Endothelial cell of umbilical vein (primary cell): ENCODE results near the gene YPEL1. TPM values are rescaled to one million over a fixed set of nuclear protein-coding genes. Genes with fewer than 3 reads are reported as not detected.

Source experiments
- BruUV-seq: library from RNA; stranded (reverse); fragments of 400-500 nt; replicated peaks from 2 replicates; lab custom pipeline; 2021; lab: Mats Ljungman, UMichigan
- CTCF ChIA-PET: fragments of 300-600, 350-600 bp; sonication (Branson Sonifier 250); formaldehyde crosslinking; loops from one replicate; lab custom pipeline; 2021; ENCODE audit warnings: antibody characterized with exemption, inconsistent platforms; lab: Charles Lee
- POLR2A ChIA-PET: fragments of 300-600, 350-600 bp; sonication (Branson Sonifier 250); formaldehyde crosslinking; loops from one replicate; lab custom pipeline; 2021; ENCODE audit warnings: antibody characterized with exemption, inconsistent platforms; lab: Charles Lee
- DNase-seq: peaks from one replicate; pipeline ENCODE4 v3.0.0-alpha.2; 2011; ENCODE audit warnings: low read depth, low spot score
- FAIRE-seq: peaks from 2 replicates; lab custom pipeline; 2011; peaks lifted over from hg19 to GRCh38; lab: Jason Lieb, UNC
- H2AFZ ChIP-seq: 2 replicates; pipeline ENCODE4 v1.6.0; 2012; ENCODE audit warnings: low read depth, low read length, control low read depth, inconsistent platforms
- H3K27ac ChIP-seq: 2 replicates; pipeline ENCODE4 v1.5.1; 2011; ENCODE audit warnings: low read depth, mild to moderate bottlenecking, control low read depth, low read length, moderate library complexity; ENCODE audit not compliant: insufficient read depth
- H3K27me3 ChIP-seq, 2 experiments: 2 replicates each; pipeline versions ENCODE4 v1.6.0 to v1.6.1; 2011; ENCODE audit warnings: low read length in 2 of 2, mixed read lengths in 1 of 2; ENCODE audit not compliant: control insufficient read depth in 2 of 2, insufficient read depth in 2 of 2
- H3K36me3 ChIP-seq, 2 experiments: 2 replicates in 1 of 2; 3 replicates in 1 of 2; pipeline ENCODE4 v1.5.1; 2011; ENCODE audit warnings: low read length in 2 of 2, mild to moderate bottlenecking in 1 of 2, moderate library complexity in 1 of 2; ENCODE audit not compliant: control insufficient read depth in 2 of 2, insufficient read depth in 2 of 2; ENCODE audit errors: extremely low read depth in 1 of 2
- H3K4me1 ChIP-seq: 3 replicates; pipeline ENCODE4 v1.5.1; 2011; ENCODE audit warnings: mild to moderate bottlenecking, low read length; ENCODE audit not compliant: control insufficient read depth, insufficient read depth; ENCODE audit errors: extremely low read depth
- H3K4me2 ChIP-seq: 2 replicates; pipeline ENCODE4 v1.6.1; 2011; ENCODE audit warnings: low read length, control low read depth, mixed read lengths; ENCODE audit not compliant: insufficient read depth
- H3K4me3 ChIP-seq, 3 experiments: fragments of 200-600 bp in 1 of 3; sonication (generic), shearing (Covaris generic) in 1 of 3; replicated peaks in 1 of 3; 2 replicates each; pipeline ENCODE4 v1.5.1; 2011 to 2016; ENCODE audit warnings: control low read depth in 3 of 3, low read length in 3 of 3, mild to moderate bottlenecking in 2 of 3, inconsistent platforms in 1 of 3, low read depth in 1 of 3, moderate library complexity in 1 of 3; ENCODE audit not compliant: insufficient read depth in 1 of 3
- H3K79me2 ChIP-seq: 2 replicates; pipeline ENCODE4 v1.6.0; 2012; ENCODE audit warnings: low read length, inconsistent platforms; ENCODE audit not compliant: control insufficient read depth, insufficient read depth
- H3K9ac ChIP-seq: replicated peaks from 2 replicates; pipeline ENCODE3; 2011; ENCODE audit warnings: low read length, control low read depth; ENCODE audit not compliant: insufficient read depth; ENCODE audit errors: extremely low read depth
- H3K9me1 ChIP-seq: replicated peaks from 3 replicates; pipeline ENCODE4 v1.6.0; 2011; ENCODE audit warnings: mild to moderate bottlenecking, low read length; ENCODE audit not compliant: control insufficient read depth, insufficient read depth; ENCODE audit errors: extremely low read depth
- H3K9me3 ChIP-seq: replicated peaks from 2 replicates; pipeline ENCODE4 v1.5.1; 2012; ENCODE audit warnings: low read length, inconsistent platforms; ENCODE audit not compliant: control insufficient read depth, insufficient read depth
- H4K20me1 ChIP-seq: replicated peaks from 2 replicates; pipeline ENCODE3; 2011; ENCODE audit warnings: mild to moderate bottlenecking, low read length; ENCODE audit not compliant: control insufficient read depth, insufficient read depth; ENCODE audit errors: extremely low read depth
- CTCF ChIP-seq, 2 donors: IDR thresholded peaks; 1 replicate in 1 of 2; 2 replicates in 1 of 2; pipeline ENCODE4 v1.5.1; 2011; ENCODE audit warnings: low read length in 2 of 2, mild to moderate bottlenecking in 2 of 2, moderate library complexity in 2 of 2, control low read depth in 1 of 2, inconsistent platforms in 1 of 2, low read depth in 1 of 2; ENCODE audit not compliant: insufficient read depth in 1 of 2; ENCODE audit errors: extremely low read depth in 1 of 2
- EZH2 ChIP-seq: IDR thresholded peaks from 2 replicates; pipeline ENCODE4 v1.6.1; 2012; ENCODE audit warnings: borderline replicate concordance, low read depth, mild to moderate bottlenecking, moderate library complexity, low read length, inconsistent platforms; ENCODE audit not compliant: severe bottlenecking
- FOS ChIP-seq: IDR thresholded peaks from 2 replicates; pipeline ENCODE4 v1.6.1; 2011; ENCODE audit warnings: mild to moderate bottlenecking, low read length, moderate library complexity, borderline replicate concordance; ENCODE audit not compliant: insufficient read depth
- GATA2 ChIP-seq: IDR thresholded peaks from 2 replicates; pipeline ENCODE4 v1.7.0; 2011; ENCODE audit warnings: low read depth, mild to moderate bottlenecking, moderate library complexity, mixed read lengths, low read length; ENCODE audit not compliant: insufficient read length, insufficient read depth
- JUN ChIP-seq: IDR thresholded peaks from 2 replicates; pipeline ENCODE4 v1.6.1; 2011; ENCODE audit warnings: borderline replicate concordance, low read depth; ENCODE audit not compliant: insufficient read length, insufficient read depth
- MAX ChIP-seq: IDR thresholded peaks from 2 replicates; pipeline ENCODE4 v1.6.1; 2011; ENCODE audit not compliant: insufficient read depth, insufficient read length
- MYC ChIP-seq: IDR thresholded peaks from one replicate; pipeline ENCODE4 v1.6.1; 2011; ENCODE audit warnings: mild to moderate bottlenecking, low read depth, low read length
- POLR2A ChIP-seq: IDR thresholded peaks from 2 replicates; pipeline ENCODE4 v1.6.1; 2012; ENCODE audit warnings: low read depth, mild to moderate bottlenecking, control low read depth, low read length
- POLR2AphosphoS5 ChIP-seq: IDR thresholded peaks from 2 replicates; pipeline ENCODE4 v1.6.1; 2012; ENCODE audit warnings: low read depth, mild to moderate bottlenecking, control low read depth, low read length, moderate library complexity; ENCODE audit not compliant: insufficient read depth
- dilution Hi-C: fragments of 300-500 bp; cut with MboI; formaldehyde crosslinking; loops from one replicate; pipeline ENCODE4 v1.15.0; 2019; ENCODE audit warnings: low sequenced_read_pairs; ENCODE audit not compliant: extremely low pct_ligation_motif_present
- intact Hi-C: fragments of 100-400 bp; cut with micrococcal nuclease; formaldehyde crosslinking; loops from one replicate; pipeline ENCODE4 v1.10.0; 2022
- polyA plus RNA-seq, 4 experiments: library from polyadenylated mRNA; depleted of rRNA in 3 of 4; stranded (reverse) in 3 of 4; unstranded in 1 of 4; fragments of >200 nt; gene quantifications; 2 replicates each; pipeline versions ENCODE4 v1.2.1 to v1.2.3, GENCODE V29; 2011 to 2012; ENCODE audit warnings: missing spikeins in 1 of 4
- total RNA-seq: library from RNA; stranded (reverse); gene quantifications from 2 replicates; pipeline ENCODE4 v1.2.3, GENCODE V29; 2021

YPEL1 gene
- total and polyA plus RNA-seq, 2 donors (not counting 3 experiments of a cell fraction or from before 2014, with no cell fraction given): 3.7 to 6.2 TPM

- BruUV-seq: no TSS peak
- H4K20me1 ChIP-seq: no peaks in the 10 kb centered on the region
- no peak overlapping the region for H3K27ac ChIP-seq
- H3K4me2 ChIP-seq: no peak overlapping the region
- no peaks in the 10 kb centered on the region for H3K9me1 ChIP-seq
- dilution Hi-C loops: no loop called here
- H3K9me3 ChIP-seq: no peaks in the 10 kb centered on the region
- H2AFZ ChIP-seq: no peak overlapping the region
- peaks cover 1% of the 10 kb centered on the region for H3K79me2 ChIP-seq
- FAIRE-seq: no peak
- H3K27me3 ChIP-seq: no peaks in the 10 kb centered on the region
- POLR2A ChIA-PET: no interaction called here
- TF ChIP-seq CTCF (IDR thresholded peaks at IDR 0.05; ENCODE audit: extremely low read depth in 1 of 2, insufficient read depth in 1 of 2, low read depth in 1 of 2, low read length in 2 of 2): no peak
- TF ChIP-seq POLR2AphosphoS5: no peak
- TF ChIP-seq POLR2A: no peak
- no peak for TF ChIP-seq GATA2
- TF ChIP-seq JUN: no peak
- TF ChIP-seq FOS: no peak
- no peak for TF ChIP-seq MYC
- TF ChIP-seq MAX: no peak
- TF ChIP-seq EZH2: no peak
- H3K4me3 ChIP-seq: no peak overlapping the region
- intact Hi-C loops: loop anchor here (5.0 kb wide), 1 partner anchor 88 kb away; the partner anchor contains the start of gene MAPK1
- DNase-seq: no peak
- H3K4me1 ChIP-seq: no peaks in the 10 kb centered on the region
- peaks cover 3 to 12% of the 10 kb centered on the region in 2 experiments for H3K36me3 ChIP-seq
- CTCF ChIA-PET: interaction anchor here (0.8 kb wide), 1 partner anchor 9 kb away, joined by 3 read pairs; no protein-coding TSS in a partner anchor
- H3K9ac ChIP-seq: no peak overlapping the region
Observed at GRCh38 chr22:21779444-21779843, 43.9 kb upstream of the YPEL1 start.
